Epithelial cell of esophagus (primary cell): ENCODE results near the gene MAOA.

Source experiments
- DNase-seq: peaks from one replicate; pipeline ENCODE4 v3.0.0; 2010; ENCODE audit warnings: low read depth
- H3K4me3 ChIP-seq: 2 replicates; pipeline ENCODE4 v1.5.1; 2011; ENCODE audit warnings: mild to moderate bottlenecking, low read length, control low read depth
- CTCF ChIP-seq: IDR thresholded peaks from 2 replicates; pipeline ENCODE4 v1.5.1; 2011; ENCODE audit warnings: low read depth, mild to moderate bottlenecking, low read length, control low read depth, inconsistent platforms; ENCODE audit not compliant: insufficient read depth; ENCODE audit errors: missing control alignments

The MAOA gene

GRCh38 chrX:43735534-43735933 is 79.4 kb downstream of the MAOA start:
- TF ChIP-seq CTCF = no peak
- H3K4me3 ChIP-seq = no peak overlapping the region
- no peak for DNase-seq

- no peak for TF ChIP-seq CTCF
- no peak overlapping the region for H3K4me3 ChIP-seq
- DNase-seq = no peak
Measured at GRCh38 chrX:43735957-43736356, 79.9 kb downstream of the MAOA start.

GRCh38 chrX:43741843-43742573 is 85.9 kb downstream of the MAOA start:
- no peak for TF ChIP-seq CTCF
- peak; percentile 46 for DNase-seq
- no peak overlapping the region for H3K4me3 ChIP-seq

GRCh38 chrX:43743100-43743822 is 87.2 kb downstream of the MAOA start:
- no peak overlapping the region for H3K4me3 ChIP-seq
- DNase-seq = no peak
- no peak for TF ChIP-seq CTCF

GRCh38 chrX:43744284-43744683 is 88.2 kb downstream of the MAOA start:
- H3K4me3 ChIP-seq = no peak overlapping the region
- no peak for TF ChIP-seq CTCF
- DNase-seq = no peak

- DNase-seq = no peak
- no peak overlapping the region for H3K4me3 ChIP-seq
- no peak for TF ChIP-seq CTCF
Measured at GRCh38 chrX:43745938-43746721, 90.0 kb downstream of the MAOA start.
